Epithelial cell of esophagus (primary cell): ENCODE measurements around the gene IRF4.

Source experiments
- DNase-seq: peaks from one replicate; pipeline ENCODE4 v3.0.0; 2010; ENCODE audit warnings: low read depth
- H3K4me3 ChIP-seq: 2 replicates; pipeline ENCODE4 v1.5.1; 2011; ENCODE audit warnings: mild to moderate bottlenecking, low read length, control low read depth
- CTCF ChIP-seq: IDR thresholded peaks from 2 replicates; pipeline ENCODE4 v1.5.1; 2011; ENCODE audit warnings: low read depth, mild to moderate bottlenecking, low read length, control low read depth, inconsistent platforms; ENCODE audit not compliant: insufficient read depth; ENCODE audit errors: missing control alignments

The IRF4 gene

GRCh38 chr6:357791-358341 lies 33.7 kb upstream of the IRF4 start:
- TF ChIP-seq CTCF: no peak
- no peak for DNase-seq
- no peak overlapping the region for H3K4me3 ChIP-seq

GRCh38 chr6:358432-358831 lies 33.1 kb upstream of the IRF4 start:
- no peak for DNase-seq

GRCh38 chr6:358847-359246 lies 32.7 kb upstream of the IRF4 start:
- no peak overlapping the region for H3K4me3 ChIP-seq
- TF ChIP-seq CTCF: no peak
- DNase-seq: no peak

More at GRCh38 chr6:358432-358831, 33.1 kb upstream of the IRF4 start:
- no peak overlapping the region for H3K4me3 ChIP-seq
- no peak for TF ChIP-seq CTCF

GRCh38 chr6:359261-360035 lies 32.1 kb upstream of the IRF4 start:
- no peak overlapping the region for H3K4me3 ChIP-seq
- no peak for DNase-seq
- no peak for TF ChIP-seq CTCF

- DNase-seq: no peak
- no peak overlapping the region for H3K4me3 ChIP-seq
- TF ChIP-seq CTCF: no peak
Measured at GRCh38 chr6:360349-360748, 31.2 kb upstream of the IRF4 start.

GRCh38 chr6:360764-361373 lies 30.7 kb upstream of the IRF4 start:
- TF ChIP-seq CTCF: no peak
- H3K4me3 ChIP-seq: no peak overlapping the region
- no peak for DNase-seq
